IMR-90 (cell line): ENCODE results near the gene MAJIN. TPM values are rescaled to one million over a fixed set of nuclear protein-coding genes. Genes with fewer than 3 reads are reported as not detected.

Source experiments
- ATAC-seq: fragments of 200-7000 bp; cut with Tn5 transposase; 2 replicates; pipeline ENCODE4 v1.9.1; 2020; ENCODE audit warnings: low read depth, mild to moderate bottlenecking, moderate library complexity
- BruUV-seq: library from RNA; stranded (reverse); fragments of 400-500 nt; replicated peaks from 2 replicates; lab custom pipeline; 2021; lab: Mats Ljungman, UMichigan
- CTCF ChIA-PET: fragments of 300-600 bp; formaldehyde crosslinking; extraction: SDS; loops from one replicate; lab custom pipeline; 2021; ENCODE audit warnings: antibody characterized with exemption; lab: Yijun Ruan, JAX
- POLR2A ChIA-PET: fragments of 300-600 bp; sonication (Branson Sonifier 250); formaldehyde crosslinking; loops from one replicate; lab custom pipeline; 2022; ENCODE audit warnings: antibody characterized with exemption; ENCODE audit not compliant: unreplicated experiment; lab: Charles Lee
- DNase-seq: peaks from one replicate; pipeline ENCODE4 v3.0.0; 2013
- H2AFZ ChIP-seq: replicated peaks from 2 replicates; pipeline ENCODE3; 2013; ENCODE audit warnings: low read length, mild to moderate bottlenecking; ENCODE audit not compliant: poor library complexity
- H2AK5ac ChIP-seq: 2 replicates; pipeline ENCODE4 v1.6.1; 2013; ENCODE audit warnings: low read depth, low read length, inconsistent platforms
- H2AK9ac ChIP-seq: replicated peaks from 2 replicates; pipeline ENCODE3; 2013; ENCODE audit warnings: mild to moderate bottlenecking, low read depth, low read length, moderate library complexity; ENCODE audit not compliant: poor library complexity
- H2BK120ac ChIP-seq: 2 replicates; pipeline ENCODE4 v1.6.1; 2013; ENCODE audit warnings: low read depth, low read length, inconsistent platforms
- H2BK15ac ChIP-seq: 3 replicates; pipeline ENCODE4 v1.6.1; 2013; ENCODE audit warnings: low read depth, low read length, inconsistent platforms
- H2BK20ac ChIP-seq: 2 replicates; pipeline ENCODE4 v1.6.1; 2013; ENCODE audit warnings: low read depth, mild to moderate bottlenecking, inconsistent platforms, low read length, moderate library complexity
- H2BK5ac ChIP-seq: 2 replicates; pipeline ENCODE4 v1.6.1; 2013; ENCODE audit warnings: mild to moderate bottlenecking, low read depth, low read length, inconsistent platforms; ENCODE audit not compliant: poor library complexity, severe bottlenecking
- H3K14ac ChIP-seq: replicated peaks from 2 replicates; pipeline ENCODE4 v1.6.1; 2013; ENCODE audit warnings: low read depth, low read length, inconsistent platforms
- H3K18ac ChIP-seq: 2 replicates; pipeline ENCODE4 v1.6.1; 2013; ENCODE audit warnings: low read depth, low read length, control low read depth
- H3K23ac ChIP-seq: 2 replicates; pipeline ENCODE4 v1.6.1; 2013; ENCODE audit warnings: low read depth, low read length, inconsistent platforms
- H3K27ac ChIP-seq: 2 replicates; pipeline ENCODE4 v1.5.1; 2013; ENCODE audit warnings: mild to moderate bottlenecking, control low read depth, low read length; ENCODE audit not compliant: insufficient read depth
- H3K27me3 ChIP-seq: 2 replicates; pipeline ENCODE4 v1.6.1; 2013; ENCODE audit warnings: low read length; ENCODE audit not compliant: control insufficient read depth, insufficient read depth
- H3K36me3 ChIP-seq: 2 replicates; pipeline ENCODE4 v1.6.1; 2013; ENCODE audit warnings: low read length, mixed read lengths; ENCODE audit not compliant: control insufficient read depth, insufficient read depth
- H3K4ac ChIP-seq: 2 replicates; pipeline ENCODE4 v1.6.1; 2013; ENCODE audit warnings: low read depth, low read length, inconsistent platforms
- H3K4me1 ChIP-seq: 2 replicates; pipeline ENCODE4 v1.6.1; 2013; ENCODE audit warnings: low read length, mixed read lengths; ENCODE audit not compliant: control insufficient read depth, insufficient read depth
- H3K4me2 ChIP-seq: 2 replicates; pipeline ENCODE4 v1.6.1; 2013; ENCODE audit warnings: low read depth, mild to moderate bottlenecking, control low read depth, low read length, moderate library complexity
- H3K4me3 ChIP-seq: 2 replicates; pipeline ENCODE4 v1.5.1; 2013; ENCODE audit warnings: low read depth, mild to moderate bottlenecking, control low read depth, low read length, moderate library complexity; ENCODE audit not compliant: insufficient read depth
- H3K56ac ChIP-seq: 2 replicates; pipeline ENCODE4 v1.6.1; 2013; ENCODE audit warnings: low read length, inconsistent platforms; ENCODE audit not compliant: insufficient read depth; ENCODE audit errors: extremely low read depth
- H3K79me1 ChIP-seq, 2 experiments: 2 replicates each; pipeline ENCODE4 v1.6.1; 2013; ENCODE audit warnings: low read length in 2 of 2, inconsistent platforms in 1 of 2, low read depth in 1 of 2
- H3K9ac ChIP-seq: 2 replicates; pipeline ENCODE4 v1.6.1; 2013; ENCODE audit warnings: low read depth, low read length, control low read depth
- H3K9me1 ChIP-seq: 2 replicates; pipeline ENCODE4 v1.6.1; 2013; ENCODE audit warnings: low read length, inconsistent platforms; ENCODE audit not compliant: insufficient read depth
- H3K9me3 ChIP-seq: 2 replicates; pipeline ENCODE4 v1.6.1; 2013; ENCODE audit warnings: low read length; ENCODE audit not compliant: control insufficient read depth, insufficient read depth
- H4K20me1 ChIP-seq: 2 replicates; pipeline ENCODE4 v1.6.1; 2013; ENCODE audit warnings: low read length, inconsistent platforms; ENCODE audit not compliant: insufficient read depth
- H4K5ac ChIP-seq: 2 replicates; pipeline ENCODE4 v1.6.1; 2013; ENCODE audit warnings: mild to moderate bottlenecking, low read depth, low read length, control low read depth
- H4K8ac ChIP-seq, 2 experiments: 2 replicates each; pipeline ENCODE4 v1.6.1; 2013; ENCODE audit warnings: low read depth in 2 of 2, low read length in 2 of 2, control low read depth in 1 of 2, inconsistent platforms in 1 of 2
- H4K91ac ChIP-seq: 2 replicates; pipeline ENCODE4 v1.6.1; 2013; ENCODE audit warnings: low read depth, low read length, inconsistent platforms; ENCODE audit not compliant: insufficient read depth
- NFE2L2 ChIP-seq: fragments of 150-350 bp; IDR thresholded peaks from 2 replicates; pipeline ENCODE4 v1.6.1; 2016; ENCODE audit warnings: low read depth, mild to moderate bottlenecking, low read length
- RAD21 ChIP-seq: IDR thresholded peaks from 2 replicates; pipeline ENCODE4 v1.6.1; 2012; ENCODE audit warnings: low read length, improper control_type of control experiment
- RCOR1 ChIP-seq: IDR thresholded peaks from 2 replicates; pipeline ENCODE4 v1.6.1; 2012; ENCODE audit warnings: mild to moderate bottlenecking, low read length, improper control_type of control experiment; ENCODE audit not compliant: insufficient replicate concordance
- WGBS, 2 experiments: methylation state at CpG; one replicate each; pipeline versions ENCODE4 v1.1.5 to v1.1.7; 2013; ENCODE audit warnings: missing lambda C conversion rate in 2 of 2; ENCODE audit not compliant: insufficient read length in 1 of 2; ENCODE audit errors: extremely low coverage in 2 of 2; 5-methylcytosine and 5-hydroxymethylcytosine counted together
- dilution Hi-C: fragments of 300-500 bp; cut with HindIII; formaldehyde crosslinking; loops from one replicate; pipeline ENCODE4 v1.14.3; 2018; ENCODE audit warnings: low sequenced_read_pairs; ENCODE audit not compliant: unreplicated experiment
- in situ Hi-C: fragments of 300-500 bp; cut with MboI; formaldehyde crosslinking; loops from 3 replicates; pipeline ENCODE4 v1.14.3; 2019; ENCODE audit warnings: low sequenced_read_pairs, inconsistent platforms, mixed read lengths
- intact Hi-C: fragments of 100-400 bp; cut with micrococcal nuclease; formaldehyde crosslinking; loops from 2 replicates; pipeline ENCODE4 v1.10.0; 2022
- polyA plus RNA-seq, 3 experiments: library from polyadenylated mRNA; depleted of rRNA; stranded (reverse); fragments of >200 nt; gene quantifications; 2 replicates each; pipeline ENCODE4 v1.2.3, GENCODE V29; 2012; ENCODE audit warnings: low replicate concordance in 1 of 3
- total RNA-seq: library from RNA; depleted of rRNA; stranded (reverse); fragments of >200 nt; gene quantifications from 2 replicates; pipeline ENCODE4 v1.2.3, GENCODE V29; 2012

MAJIN gene
- total and polyA plus RNA-seq, 2 of the 4 experiments (the other 2 are of a cell fraction) = not detected

GRCh38 chr11:64897381-64898075 lies 74.4 kb downstream of the MAJIN start:
- intact Hi-C loops = no loop called here
- Histone ChIP-seq H2AK5ac (no peak overlapping the region), H3K4ac (no peak overlapping the region), H3K56ac (no peak overlapping the region), H2BK20ac (no peak overlapping the region), H3K23ac (no peak overlapping the region), H4K91ac (no peak overlapping the region), H2AK9ac (peak overlapping the region; percentile 16), H3K14ac (no peak overlapping the region), H3K9me3 (no peaks in the 10 kb centered on the region), H3K4me1 (no peaks in the 10 kb centered on the region), H3K4me3 (no peak overlapping the region), H2BK120ac (no peak overlapping the region), H3K27ac (no peak overlapping the region), H4K8ac (no peak overlapping the region), H2BK5ac (no peak overlapping the region), H3K9me1 (no peaks in the 10 kb centered on the region), H3K18ac (no peak overlapping the region), H2BK15ac (no peak overlapping the region), H3K79me1 (no peaks in the 10 kb centered on the region), H3K4me2 (no peak overlapping the region), H2AFZ (no peak overlapping the region), H4K5ac (no peak overlapping the region), H3K36me3 (peaks cover 47% of the 10 kb centered on the region), H4K20me1 (peaks cover 4% of the 10 kb centered on the region; the same call in 1 of the 2 replicates), H3K9ac (no peak overlapping the region), H3K27me3 (no peaks in the 10 kb centered on the region)
- DNase-seq (no peak), ATAC-seq (no peak)
- TF ChIP-seq NFE2L2 (no peak), RCOR1 (no peak), RAD21 (no peak)
- in situ Hi-C loops = no loop called here
- 90% methylated on average over 2 of the region's 19 CpGs; no CpG with 5 or more reads in 1 of the 2 experiments for WGBS, 2 experiments
- ChIA-PET CTCF (no interaction called here), POLR2A (no interaction called here)
- BruUV-seq = no TSS peak
- dilution Hi-C loops = no loop called here
